Ascending aorta (tissue), 2 donors: ENCODE measurements around the gene ERCC8. TPM values are rescaled to one million over a fixed set of nuclear protein-coding genes. Genes with fewer than 3 reads are reported as not detected.

Source experiments
- DNase-seq, 2 donors: peaks; one replicate each; pipeline ENCODE4 v3.0.0-alpha.2; 2019; ENCODE audit warnings: low spot score in 2 of 2
- H3K27ac ChIP-seq, 2 donors: fragments of 200-600 bp; sonication (generic); one replicate each; pipeline ENCODE4 v1.5.1; 2016 to 2017; ENCODE audit warnings: mild to moderate bottlenecking in 1 of 2
- H3K27me3 ChIP-seq: fragments of 200-600 bp; sonication (generic); one replicate; pipeline ENCODE4 v1.5.1; 2017
- H3K36me3 ChIP-seq, 2 donors: fragments of 200-600 bp; sonication (generic); one replicate each; pipeline ENCODE4 v1.5.1; 2016
- H3K4me1 ChIP-seq, 2 donors: fragments of 200-600 bp; sonication (generic); one replicate each; pipeline ENCODE4 v1.5.1; 2016 to 2017; ENCODE audit warnings: mild to moderate bottlenecking in 1 of 2
- H3K4me3 ChIP-seq, 2 donors: fragments of 200-600 bp; sonication (generic); one replicate each; pipeline ENCODE4 v1.5.1; 2016 to 2017; ENCODE audit warnings: mild to moderate bottlenecking in 1 of 2
- H3K9me3 ChIP-seq, 2 donors: fragments of 200-600 bp; sonication (generic); one replicate each; pipeline ENCODE4 v1.5.1; 2016
- CTCF ChIP-seq, 3 experiments: fragments of 200-600 bp in 2 of 3; fragments of 450-650 bp in 1 of 3; sonication (generic) in 2 of 3; IDR thresholded peaks; one replicate each; pipeline ENCODE4 v1.5.1; 2016 to 2019; ENCODE audit warnings: antibody characterized with exemption in 3 of 3, mild to moderate bottlenecking in 1 of 3, moderate library complexity in 1 of 3
- intact Hi-C: fragments of 100-400 bp; cut with DNase I; formaldehyde crosslinking; loops from one replicate; pipeline ENCODE4 v1.15.1; 2023
- total RNA-seq: library from RNA; depleted of rRNA; stranded (reverse); fragments of >200 nt; gene quantifications from one replicate; pipeline ENCODE4 v1.1.0, GENCODE V29; 2016

The ERCC8 gene
- total RNA-seq, 1 donor from 2014 or later, result 2.3 TPM

- no peak overlapping the region for H3K27ac ChIP-seq
- no peaks in the 10 kb centered on the region for H3K4me1 ChIP-seq
- TF ChIP-seq CTCF (IDR thresholded peaks at IDR 0.05), result peak in 1 of 3 experiments; percentile 41
- H3K27me3 ChIP-seq, result no peaks in the 10 kb centered on the region
- H3K4me3 ChIP-seq, result no peak overlapping the region
- intact Hi-C loops, result no loop called here
- peaks cover 0 to under 1% of the 10 kb centered on the region in 2 donors for H3K9me3 ChIP-seq
- H3K36me3 ChIP-seq, result no peaks in the 10 kb centered on the region
- DNase-seq, result no peak
These were observed 15.7 kb upstream of the ERCC8 start for GRCh38 chr5:60960591-60960990.

GRCh38 chr5:60959156-60959555 lies 14.3 kb upstream of the ERCC8 start:
- peaks cover 0 to 10% of the 10 kb centered on the region in 2 donors for H3K9me3 ChIP-seq
- no peak overlapping the region for H3K4me3 ChIP-seq
- no peak overlapping the region for H3K27ac ChIP-seq
- intact Hi-C loops, result loop anchor here (5.0 to 10.0 kb wide), 2 partner anchors 698 to 1186 kb away; no protein-coding TSS in a partner anchor
- H3K36me3 ChIP-seq, result no peaks in the 10 kb centered on the region
- no peak for DNase-seq
- TF ChIP-seq CTCF (IDR thresholded peaks at IDR 0.05), result peak in 2 of 3 experiments; percentile 23 to 49
- no peaks in the 10 kb centered on the region for H3K27me3 ChIP-seq
- no peaks in the 10 kb centered on the region for H3K4me1 ChIP-seq

GRCh38 chr5:60958712-60959111 lies 13.8 kb upstream of the ERCC8 start:
- H3K9me3 ChIP-seq, result peaks cover 0 to 10% of the 10 kb centered on the region in 2 donors
- H3K36me3 ChIP-seq, result no peaks in the 10 kb centered on the region
- no peaks in the 10 kb centered on the region for H3K4me1 ChIP-seq
- H3K27ac ChIP-seq, result no peak overlapping the region
- intact Hi-C loops, result loop anchor here (5.0 to 10.0 kb wide), 2 partner anchors 699 to 1186 kb away; no protein-coding TSS in a partner anchor
- TF ChIP-seq CTCF (IDR thresholded peaks at IDR 0.05), result no peak
- H3K4me3 ChIP-seq, result no peak overlapping the region
- no peaks in the 10 kb centered on the region for H3K27me3 ChIP-seq
- DNase-seq, result no peak

- H3K27ac ChIP-seq, result no peak overlapping the region
- no peaks in the 10 kb centered on the region for H3K36me3 ChIP-seq
- no peak overlapping the region for H3K4me3 ChIP-seq
- intact Hi-C loops, result loop anchor here (5.0 to 10.0 kb wide), 2 partner anchors 699 to 1187 kb away; no protein-coding TSS in a partner anchor
- H3K4me1 ChIP-seq, result no peaks in the 10 kb centered on the region
- no peak for DNase-seq
- no peak for TF ChIP-seq CTCF (IDR thresholded peaks at IDR 0.05)
- no peaks in the 10 kb centered on the region for H3K27me3 ChIP-seq
- H3K9me3 ChIP-seq, result peaks cover 0 to 10% of the 10 kb centered on the region in 2 donors
These were observed 13.2 kb upstream of the ERCC8 start for GRCh38 chr5:60958088-60958487.

- no peak for DNase-seq
- intact Hi-C loops, result loop anchor here (5.0 to 10.0 kb wide), 2 partner anchors 702 to 1190 kb away; no protein-coding TSS in a partner anchor
- Histone ChIP-seq H3K36me3 (no peaks in the 10 kb centered on the region), H3K4me3 (no peak overlapping the region), H3K27ac (no peak overlapping the region), H3K9me3 (peaks cover 0 to 10% of the 10 kb centered on the region in 2 donors), H3K27me3 (no peaks in the 10 kb centered on the region), H3K4me1 (no peaks in the 10 kb centered on the region)
- TF ChIP-seq CTCF (IDR thresholded peaks at IDR 0.05), result no peak
These were observed 10.4 kb upstream of the ERCC8 start for GRCh38 chr5:60955239-60955638.
